Fibroblast of skin of right biceps (primary cell): ENCODE data around the gene TOMM6.
"Not testable (repeated sequence)": the region's sequence is repeated elsewhere in the genome, so short reads cannot be mapped to it uniquely, and the experiment has no call there.

Experiments
- DNase-seq: peaks from one replicate; pipeline ENCODE4 v3.0.0-alpha.2; 2013

The TOMM6 gene

DNA sequence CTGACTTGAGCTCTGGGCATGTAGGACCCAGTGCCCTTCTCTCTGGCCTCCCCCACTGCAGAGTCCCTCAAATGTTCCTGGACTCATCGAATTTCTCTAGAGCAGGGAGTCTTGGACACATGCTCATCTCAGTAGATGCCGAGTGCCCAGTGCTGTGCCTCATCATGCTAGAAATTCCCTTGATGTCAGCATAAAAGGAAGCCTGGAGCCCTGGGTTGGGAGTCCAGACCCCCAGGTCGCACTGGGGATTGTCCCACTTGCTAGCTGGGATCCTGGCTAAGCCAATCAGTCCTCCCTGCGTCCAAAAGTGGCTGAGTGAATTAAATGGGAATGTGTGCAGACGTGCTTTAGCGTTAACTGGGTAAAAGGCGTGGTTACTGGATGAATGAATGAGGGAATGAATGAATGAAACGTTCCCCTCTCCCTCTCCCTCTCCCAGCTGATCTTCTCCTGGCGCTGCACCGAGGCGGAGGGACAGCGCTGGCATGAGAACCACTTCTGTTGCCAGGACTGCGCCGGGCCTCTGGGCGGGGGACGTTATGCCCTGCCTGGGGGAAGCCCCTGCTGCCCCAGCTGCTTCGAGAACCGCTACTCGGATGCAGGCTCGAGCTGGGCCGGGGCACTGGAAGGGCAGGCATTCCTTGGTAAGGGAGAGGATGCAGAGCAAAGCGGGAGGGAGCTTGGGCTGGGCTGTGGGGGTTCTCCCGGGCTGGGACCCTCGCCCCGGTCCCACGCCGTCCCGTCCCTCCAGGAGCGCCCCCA, 1.6 kb upstream of the TOMM6 start:
- DNase-seq: peak; percentile 28

GRCh38 chr6:41786451-41787218, 859 bp upstream of the TOMM6 start:
- DNase-seq: peak; percentile 81

DNA sequence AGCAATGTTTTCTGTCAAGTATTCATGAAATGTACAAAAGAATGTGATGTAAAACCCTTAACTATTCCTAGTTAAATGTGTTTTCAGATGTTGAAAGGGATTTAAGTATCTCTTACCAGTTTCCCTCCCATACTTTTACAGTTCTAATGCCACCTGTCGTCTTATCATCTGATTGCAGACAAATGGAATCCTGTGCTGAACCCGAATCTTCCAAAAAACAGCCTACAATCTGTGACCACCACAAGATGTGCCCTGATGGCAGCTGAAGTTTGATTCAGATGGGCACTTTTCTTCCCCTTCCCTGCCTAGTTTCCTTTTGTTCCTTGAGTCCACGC, 1.9 kb downstream of the TOMM6 start:
- no peak for DNase-seq

- no peak for DNase-seq
These were observed 2.6 kb downstream of the TOMM6 start for GRCh38 chr6:41790045-41790444.

DNA sequence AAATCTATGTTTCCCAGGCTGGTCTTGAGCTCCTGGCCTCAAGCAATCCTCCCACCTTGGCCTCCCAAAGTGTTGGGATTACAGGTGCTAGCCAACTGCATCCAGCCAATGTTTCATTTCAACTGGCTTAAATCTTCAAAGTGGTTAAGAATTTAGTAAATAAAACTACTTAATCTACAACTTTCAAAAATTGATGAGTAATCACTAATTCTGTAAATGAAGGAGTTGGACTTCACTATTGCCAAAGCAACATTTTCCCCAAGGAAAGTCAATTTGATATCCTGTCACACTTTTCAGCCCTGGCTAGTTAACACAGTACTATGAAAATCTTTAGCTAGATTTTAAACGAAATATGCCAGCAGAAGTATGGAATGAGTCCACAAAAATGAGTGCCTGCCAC, 3.8 kb downstream of the TOMM6 start:
- no peak for DNase-seq

GRCh38 chr6:41791984-41792383, 4.5 kb downstream of the TOMM6 start:
- DNase-seq: no peak

DNA sequence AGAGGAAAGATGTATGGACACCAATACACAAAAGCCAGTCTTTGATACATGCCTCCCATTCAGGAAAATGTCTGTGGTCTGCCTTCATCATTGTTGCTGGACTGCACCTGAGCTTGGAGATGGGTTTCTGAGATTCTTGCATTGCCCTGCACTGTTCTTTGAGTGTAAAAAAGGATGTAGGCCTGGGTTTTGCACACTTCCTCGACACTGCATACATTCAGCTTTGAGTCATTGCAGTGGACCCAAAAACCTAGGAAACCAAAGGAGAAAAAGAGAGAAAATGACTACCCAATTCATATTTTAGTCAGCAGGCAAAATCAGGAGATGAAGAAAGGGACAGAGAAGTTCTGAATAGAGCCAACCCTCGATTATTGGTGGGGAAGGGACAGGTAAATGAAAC, 9.0 kb downstream of the TOMM6 start:
- DNase-seq: no peak

- no peak for DNase-seq
These were observed 11.5 kb downstream of the TOMM6 start for GRCh38 chr6:41798901-41799558.

DNA sequence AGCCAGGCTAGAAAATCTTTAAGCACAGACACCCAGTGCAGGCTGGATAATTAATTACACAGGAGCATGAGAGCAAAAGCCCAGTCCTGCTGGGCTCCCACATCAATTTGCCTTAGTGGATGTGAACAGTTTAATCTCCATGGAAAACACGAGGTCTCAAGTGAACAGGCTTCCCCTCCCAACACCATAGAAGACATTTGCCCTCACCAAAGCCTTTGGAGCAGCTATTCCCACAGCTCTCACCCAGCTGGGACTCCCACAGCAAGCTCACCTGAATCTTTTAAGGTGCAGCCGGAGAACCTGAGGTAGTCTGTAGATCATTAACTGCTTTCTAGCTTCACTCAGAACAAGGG, 12.0 kb downstream of the TOMM6 start:
- no peak for DNase-seq

- DNase-seq: no peak
These were observed 13.9 kb downstream of the TOMM6 start for GRCh38 chr6:41801380-41801779.

DNA sequence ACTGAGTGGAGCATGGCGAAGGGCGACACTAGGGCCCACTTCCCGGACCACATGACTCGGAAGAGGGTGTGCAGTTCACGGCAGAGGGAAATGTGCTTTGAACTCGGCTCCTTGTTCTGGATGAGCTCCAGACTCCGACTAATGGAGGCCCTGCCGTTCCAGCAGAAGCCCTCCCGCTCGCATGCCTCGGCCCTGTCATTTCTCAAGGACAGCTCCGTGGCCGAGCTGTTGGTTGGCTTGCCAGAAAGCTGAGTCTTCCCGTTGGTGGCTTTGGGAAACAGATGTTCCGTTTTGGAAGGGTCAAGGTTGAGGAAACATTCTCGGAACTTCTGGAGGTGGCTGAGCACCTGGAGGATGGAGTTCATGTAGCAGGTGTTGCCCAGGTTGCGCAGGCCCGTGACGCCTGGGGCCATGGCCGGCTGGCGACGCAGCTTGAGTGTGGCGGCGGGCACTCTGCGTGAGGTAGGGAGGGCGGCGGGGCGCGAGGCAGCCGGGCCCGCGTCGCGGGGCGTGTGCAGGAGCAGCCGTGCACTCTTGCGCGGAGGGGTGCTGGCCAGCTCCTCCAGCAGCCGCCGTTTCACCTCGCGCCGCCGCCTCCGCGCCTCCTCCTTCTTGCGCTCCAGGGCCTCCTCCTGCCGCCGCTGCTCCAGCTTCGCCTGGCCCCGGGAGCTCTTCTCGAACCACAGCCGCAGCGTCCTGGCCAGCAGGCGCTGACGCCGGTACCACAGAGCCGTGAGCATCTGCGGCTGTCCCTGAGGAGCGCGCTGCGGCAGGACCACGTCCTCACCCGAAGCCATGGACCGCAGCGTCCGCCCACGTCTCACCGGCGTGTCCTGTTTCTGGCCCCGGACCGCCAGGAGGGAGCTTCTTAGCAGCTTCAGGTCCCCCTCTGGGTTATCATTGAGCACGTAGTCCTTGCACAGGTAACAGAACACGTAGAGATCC, 18.6 kb downstream of the TOMM6 start:
- no peak for DNase-seq

GRCh38 chr6:41811095-41811494, 23.6 kb downstream of the TOMM6 start:
- no peak for DNase-seq

DNA sequence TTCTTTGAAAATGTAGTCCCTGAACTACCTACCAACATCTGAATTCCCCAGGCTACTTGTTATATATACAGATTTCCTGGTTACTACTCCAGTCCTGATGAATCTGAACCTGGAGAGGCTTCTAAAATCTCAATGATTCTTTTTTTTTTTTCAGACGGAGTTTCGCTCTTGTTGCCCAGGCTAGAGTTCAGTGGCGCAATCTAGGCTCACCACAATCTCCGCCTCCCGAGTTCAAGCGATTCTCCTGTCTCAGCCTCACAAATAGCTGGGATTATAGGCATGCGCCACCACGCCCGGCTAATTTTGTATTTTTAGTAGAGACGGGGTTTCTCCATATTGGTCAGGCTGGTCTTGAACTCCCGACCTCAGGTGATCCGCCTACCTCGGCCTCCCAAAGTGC, 24.5 kb downstream of the TOMM6 start:
- not testable (repeated sequence) for DNase-seq

GRCh38 chr6:41813469-41813868, 26.0 kb downstream of the TOMM6 start:
- no peak for DNase-seq

DNA sequence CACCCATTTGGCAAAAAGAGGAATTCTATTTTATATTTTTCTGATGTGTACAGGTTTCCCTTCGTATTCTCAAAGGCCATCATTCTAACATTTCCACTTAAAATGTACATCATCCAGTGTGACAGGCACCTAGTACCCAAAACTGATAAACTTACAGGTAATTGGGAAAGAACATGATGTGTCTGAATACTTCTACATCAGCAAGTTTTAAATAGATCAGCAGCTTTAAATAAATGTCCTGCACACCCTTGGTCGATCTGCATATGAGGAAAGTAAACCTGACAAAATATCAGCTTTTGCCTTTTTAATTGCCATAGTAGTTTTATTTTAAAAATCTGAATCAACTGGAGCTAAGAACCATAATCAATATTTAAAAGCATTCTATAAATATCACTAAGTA, 26.5 kb downstream of the TOMM6 start:
- no peak for DNase-seq

- no peak for DNase-seq
These were observed 27.1 kb downstream of the TOMM6 start for GRCh38 chr6:41814629-41815028.

GRCh38 chr6:41815587-41815986, 28.1 kb downstream of the TOMM6 start:
- no peak for DNase-seq

GRCh38 chr6:41818271-41819054, 31.0 kb downstream of the TOMM6 start:
- DNase-seq: no peak

DNA sequence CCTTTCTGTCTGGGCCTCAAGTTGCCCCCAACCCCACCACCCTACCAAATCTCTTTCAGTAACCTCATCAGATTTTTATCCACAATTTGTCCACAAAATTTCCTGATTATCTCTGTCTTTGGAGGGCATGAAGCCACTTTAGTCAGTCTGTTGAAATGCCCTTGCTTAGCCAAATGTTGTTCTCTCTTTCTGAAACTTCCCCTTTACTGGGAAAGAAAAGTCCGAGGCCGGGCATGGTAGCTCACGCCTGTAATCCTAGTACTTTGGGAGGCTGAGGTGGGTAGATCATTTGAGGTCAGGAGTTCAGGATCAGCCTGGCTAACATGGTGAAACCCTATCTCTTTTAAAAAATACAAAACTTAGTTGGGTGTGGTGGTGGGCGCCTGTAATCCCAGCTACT, 33.8 kb downstream of the TOMM6 start:
- DNase-seq: no peak

GRCh38 chr6:41822021-41822420, 34.5 kb downstream of the TOMM6 start:
- DNase-seq: no peak

GRCh38 chr6:41823178-41823577, 35.7 kb downstream of the TOMM6 start:
- no peak for DNase-seq
